PC-3 (cell line): ENCODE measurements around the gene ILKAP. TPM values are rescaled to one million over a fixed set of nuclear protein-coding genes. Genes with fewer than 3 reads are reported as not detected.
A peak's percentile ranks its signal among the peaks of the same experiment; 100 is the strongest.

ENCODE experiments used
- ATAC-seq: fragments of 200-7000 bp; cut with Tn5 transposase; 2 replicates; pipeline ENCODE4 v1.9.1; 2020; ENCODE audit warnings: mild to moderate bottlenecking, moderate library complexity
- BruUV-seq: library from RNA; stranded (reverse); fragments of 400-500 nt; replicated peaks from 2 replicates; lab custom pipeline; 2021; lab: Mats Ljungman, UMichigan
- CTCF ChIA-PET: fragments of 300-600 bp; sonication (Branson Sonifier 250); formaldehyde crosslinking; loops from one replicate; lab custom pipeline; 2022; ENCODE audit warnings: antibody characterized with exemption; lab: Charles Lee
- POLR2A ChIA-PET: fragments of 300-600 bp; sonication (Branson Sonifier 250); formaldehyde crosslinking; loops from one replicate; lab custom pipeline; 2022; ENCODE audit warnings: antibody characterized with exemption; ENCODE audit not compliant: unreplicated experiment; lab: Charles Lee
- DNase-seq: peaks from one replicate; pipeline ENCODE4 v3.0.0-alpha.2; 2015
- H2AFZ ChIP-seq: fragments of 300-600 bp; sonication (generic); 2 replicates; pipeline ENCODE4 v1.6.0; 2016; ENCODE audit warnings: antibody characterized with exemption, low read length
- H3F3A ChIP-seq: fragments of 300-600 bp; sonication (generic); one replicate; pipeline ENCODE4 v1.6.0; 2017; ENCODE audit warnings: antibody characterized with exemption, low read length, control low read depth, mild to moderate bottlenecking; ENCODE audit not compliant: unreplicated experiment
- H3K27ac ChIP-seq: fragments of 300-600 bp; sonication (generic); 2 replicates; pipeline ENCODE4 v1.5.1; 2016; ENCODE audit warnings: mild to moderate bottlenecking, low read length
- H3K27me3 ChIP-seq: fragments of 300-600 bp; sonication (generic); 2 replicates; pipeline ENCODE4 v1.6.1; 2016; ENCODE audit warnings: low read length, mixed read lengths
- H3K36me3 ChIP-seq: fragments of 300-600 bp; sonication (generic); 2 replicates; pipeline ENCODE4 v1.6.1; 2016; ENCODE audit warnings: low read depth, mixed run types, low read length, mixed read lengths
- H3K4me1 ChIP-seq: fragments of 300-600 bp; sonication (generic); 2 replicates; pipeline ENCODE4 v1.5.1; 2016; ENCODE audit warnings: low read length; ENCODE audit not compliant: insufficient read depth
- H3K4me2 ChIP-seq: fragments of 300-600 bp; sonication (generic); 2 replicates; pipeline ENCODE4 v1.6.0; 2016; ENCODE audit warnings: low read length
- H3K4me3 ChIP-seq: fragments of 300-600 bp; sonication (generic); 2 replicates; pipeline ENCODE4 v1.5.1; 2016; ENCODE audit warnings: mild to moderate bottlenecking, low read length, mixed read lengths
- H3K79me2 ChIP-seq: fragments of 300-600 bp; sonication (generic); 2 replicates; pipeline ENCODE4 v1.6.1; 2017; ENCODE audit warnings: low read length, mixed read lengths
- H3K9ac ChIP-seq: fragments of 300-600 bp; sonication (generic); 2 replicates; pipeline ENCODE4 v1.6.0; 2016; ENCODE audit warnings: mild to moderate bottlenecking, low read length
- H3K9me2 ChIP-seq: fragments of 300-600 bp; sonication (generic); replicated peaks from 2 replicates; pipeline ENCODE4 v1.6.1; 2016; ENCODE audit warnings: mixed run types, low read length, mixed read lengths
- H3K9me3 ChIP-seq: fragments of 300-600 bp; sonication (generic); 2 replicates; pipeline ENCODE4 v1.6.1; 2016; ENCODE audit warnings: low read length, mixed read lengths
- H4K20me1 ChIP-seq: fragments of 300-600 bp; sonication (generic); 2 replicates; pipeline ENCODE4 v1.6.1; 2016; ENCODE audit warnings: low read length, mixed read lengths
- CTCF ChIP-seq: fragments of 300-600 bp; sonication (generic); conservative IDR thresholded peaks from 2 replicates; pipeline ENCODE4 v1.5.1; 2017; ENCODE audit warnings: antibody characterized with exemption, low read depth, mild to moderate bottlenecking, low read length
- EZH2 ChIP-seq: fragments of 300-600 bp; sonication (generic); IDR thresholded peaks from one replicate; pipeline ENCODE4 v1.6.1; 2017; ENCODE audit warnings: antibody characterized with exemption, mild to moderate bottlenecking, low read length; ENCODE audit not compliant: unreplicated experiment
- EZH2phosphoT487 ChIP-seq: fragments of 300-600 bp; sonication (generic); IDR thresholded peaks from 2 replicates; pipeline ENCODE4 v1.6.1; 2018; ENCODE audit warnings: mild to moderate bottlenecking, antibody characterized with exemption, low read length, borderline replicate concordance
- intact Hi-C: fragments of 100-400 bp; cut with micrococcal nuclease; formaldehyde crosslinking; loops from 2 replicates; pipeline ENCODE4 v1.9.0; 2023
- total RNA-seq: library from RNA; depleted of rRNA; stranded (reverse); fragments of >200 nt; gene quantifications from 2 replicates; pipeline ENCODE4 v1.2.3, GENCODE V29; 2014

The ILKAP gene
- total RNA-seq, 1 experiment from 2014 or later = 30.7 TPM

GRCh38 chr2:238134393-238134785, 69.1 kb downstream of the ILKAP start:
- POLR2A ChIA-PET = no interaction called here
- Histone ChIP-seq H3K79me2 (no peaks in the 10 kb centered on the region), H3F3A (no peaks in the 10 kb centered on the region), H3K4me2 (no peak overlapping the region), H3K9ac (no peak overlapping the region), H3K27ac (no peak overlapping the region), H3K9me2 (no peaks in the 10 kb centered on the region), H3K9me3 (no peaks in the 10 kb centered on the region), H3K4me1 (no peaks in the 10 kb centered on the region), H3K36me3 (no peaks in the 10 kb centered on the region), H2AFZ (no peak overlapping the region), H3K4me3 (no peak overlapping the region), H4K20me1 (no peaks in the 10 kb centered on the region), H3K27me3 (no peaks in the 10 kb centered on the region)
- no peak for TF ChIP-seq EZH2
- no peak for TF ChIP-seq CTCF
- TF ChIP-seq EZH2phosphoT487 = no peak
- intact Hi-C loops = no loop called here
- ATAC-seq (no peak), DNase-seq (no peak)
- BruUV-seq = no TSS peak
- CTCF ChIA-PET = no interaction called here

GRCh38 chr2:238133499-238134392, 69.7 kb downstream of the ILKAP start:
- Histone ChIP-seq H4K20me1 (no peaks in the 10 kb centered on the region), H3K36me3 (no peaks in the 10 kb centered on the region), H3F3A (no peaks in the 10 kb centered on the region), H3K27me3 (no peaks in the 10 kb centered on the region), H3K9ac (no peak overlapping the region), H3K9me2 (no peaks in the 10 kb centered on the region), H3K4me1 (no peaks in the 10 kb centered on the region), H3K4me2 (no peak overlapping the region), H3K27ac (no peak overlapping the region), H3K79me2 (no peaks in the 10 kb centered on the region), H3K9me3 (no peaks in the 10 kb centered on the region), H3K4me3 (no peak overlapping the region), H2AFZ (no peak overlapping the region)
- ChIA-PET CTCF (no interaction called here), POLR2A (no interaction called here)
- 0 out of 2 replicates have a peak, but pooled peaks have one; percentile 32 for ATAC-seq
- peak; percentile 6 for DNase-seq
- no TSS peak for BruUV-seq
- TF ChIP-seq EZH2 = no peak
- TF ChIP-seq CTCF = no peak
- no peak for TF ChIP-seq EZH2phosphoT487
- intact Hi-C loops = no loop called here
